ENCODE data around the gene NFILZ. TPM values are rescaled to one million over a fixed set of nuclear protein-coding genes. Genes with fewer than 3 reads are reported as not detected.
"Not testable (repeated sequence)": the region's sequence is repeated elsewhere in the genome, so short reads cannot be mapped to it uniquely, and the experiment has no call there.

The NFILZ gene
- total RNA-seq, 1 donor = not detected

DNA sequence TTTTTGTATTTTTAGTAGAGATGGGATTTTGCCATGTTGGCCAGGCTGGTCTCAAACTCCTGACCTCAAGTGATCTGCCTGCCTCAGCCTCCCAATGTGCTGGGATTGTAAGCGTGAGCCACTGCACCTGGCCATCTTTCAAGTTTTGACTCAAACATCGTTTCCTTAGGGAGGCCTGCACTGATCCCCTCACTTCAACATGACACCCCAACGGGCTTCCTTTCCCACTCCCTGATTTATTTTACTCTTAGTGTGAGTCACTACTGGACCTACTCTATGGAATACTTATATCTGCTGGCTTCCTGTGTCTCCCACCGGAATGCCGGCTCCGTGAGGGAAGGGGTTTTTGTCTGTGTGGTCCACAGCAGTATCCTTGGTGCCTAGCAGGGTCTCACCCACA lies 15.4 kb upstream of the NFILZ start:
- H3K4me2 ChIP-seq (ENCODE audit: insufficient read depth, low read length) = peak overlapping the region; percentile 59
- peak overlapping the region; percentile 18 for H2AFZ ChIP-seq (ENCODE audit: low read length)
- H3K36me3 ChIP-seq (ENCODE audit: insufficient read depth, low read length) = no peaks in the 10 kb centered on the region
- DNase-seq (ENCODE audit: insufficient read length, low spot score, missing footprints) = no peak
- no peaks in the 10 kb centered on the region for H3K79me2 ChIP-seq (ENCODE audit: insufficient read depth, low read length)
- no peak for TF ChIP-seq CTCF (IDR thresholded peaks at IDR 0.05; ENCODE audit: extremely low read depth, low read depth, low read length)
- no peak overlapping the region for H3K4me3 ChIP-seq (ENCODE audit: insufficient read depth, low read length)
- peaks cover 6% of the 10 kb centered on the region for H3K4me1 ChIP-seq (ENCODE audit: insufficient read depth, low read length)
- H4K20me1 ChIP-seq (ENCODE audit: insufficient read depth, low read length) = no peaks in the 10 kb centered on the region
- H3K9me3 ChIP-seq (ENCODE audit: low read depth, low read length) = no peaks in the 10 kb centered on the region
- no peaks in the 10 kb centered on the region for H3K27me3 ChIP-seq (ENCODE audit: insufficient read depth, low read length)
- no peak overlapping the region for H3K27ac ChIP-seq (ENCODE audit: low read depth, low read length)

DNA sequence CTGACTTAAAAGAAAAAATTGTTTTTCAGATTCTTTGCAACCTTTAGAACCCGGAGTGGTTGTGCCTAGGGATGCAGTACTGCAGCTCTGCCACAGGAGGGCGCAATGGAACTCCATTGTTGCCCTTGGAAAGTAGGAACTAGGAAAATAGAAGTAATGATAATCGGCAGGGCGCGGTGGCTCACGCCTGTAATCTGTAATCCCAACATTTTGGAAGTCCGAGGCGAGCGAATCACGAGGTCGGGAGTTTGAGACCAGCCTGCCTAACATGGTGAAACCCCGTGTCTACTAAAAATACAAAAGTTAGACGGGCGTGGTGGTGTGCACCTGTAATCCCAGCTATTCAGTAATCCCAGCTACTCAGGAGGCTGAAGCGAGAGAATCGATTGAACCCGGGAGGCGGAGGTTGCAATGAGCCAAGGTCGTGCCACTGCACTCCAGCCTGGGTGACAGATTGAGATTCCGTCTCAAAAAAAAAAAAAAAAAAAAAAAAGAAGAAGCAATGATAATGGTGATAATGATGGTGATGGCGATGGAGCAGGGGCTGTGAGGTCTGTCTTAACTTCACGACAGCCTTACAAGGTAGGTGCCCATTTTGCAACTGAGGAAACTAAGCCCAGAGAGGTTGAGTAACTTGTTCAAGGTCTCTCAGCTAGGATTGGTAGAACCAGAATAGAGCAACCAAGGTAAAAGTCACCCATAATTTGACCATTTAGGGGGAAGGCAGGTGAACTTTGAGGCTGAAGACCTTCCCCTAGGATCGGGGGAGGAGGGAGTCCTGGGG lies 14.4 kb upstream of the NFILZ start:
- Histone ChIP-seq H3K27ac (ENCODE audit: low read depth, low read length) (no peak overlapping the region), H3K27me3 (ENCODE audit: insufficient read depth, low read length) (no peaks in the 10 kb centered on the region), H4K20me1 (ENCODE audit: insufficient read depth, low read length) (no peaks in the 10 kb centered on the region), H3K4me3 (ENCODE audit: insufficient read depth, low read length) (no peak overlapping the region), H3K36me3 (ENCODE audit: insufficient read depth, low read length) (no peaks in the 10 kb centered on the region), H3K79me2 (ENCODE audit: insufficient read depth, low read length) (no peaks in the 10 kb centered on the region), H3K4me1 (ENCODE audit: insufficient read depth, low read length) (peaks cover 5% of the 10 kb centered on the region), H2AFZ (ENCODE audit: low read length) (no peak overlapping the region), H3K4me2 (ENCODE audit: insufficient read depth, low read length) (no peak overlapping the region), H3K9me3 (ENCODE audit: low read depth, low read length) (no peaks in the 10 kb centered on the region)
- peak; percentile 94 for TF ChIP-seq CTCF (IDR thresholded peaks at IDR 0.05; ENCODE audit: extremely low read depth, low read depth, low read length)
- DNase-seq (ENCODE audit: insufficient read length, low spot score, missing footprints) = peak; percentile 93

- H3K4me1 ChIP-seq (ENCODE audit: insufficient read depth, low read length) = peaks cover 5% of the 10 kb centered on the region
- no peak overlapping the region for H3K4me3 ChIP-seq (ENCODE audit: insufficient read depth, low read length)
- no peaks in the 10 kb centered on the region for H3K36me3 ChIP-seq (ENCODE audit: insufficient read depth, low read length)
- TF ChIP-seq CTCF (IDR thresholded peaks at IDR 0.05; ENCODE audit: extremely low read depth, low read depth, low read length) = no peak
- H4K20me1 ChIP-seq (ENCODE audit: insufficient read depth, low read length) = no peaks in the 10 kb centered on the region
- no peaks in the 10 kb centered on the region for H3K9me3 ChIP-seq (ENCODE audit: low read depth, low read length)
- H3K27ac ChIP-seq (ENCODE audit: low read depth, low read length) = no peak overlapping the region
- no peak overlapping the region for H3K4me2 ChIP-seq (ENCODE audit: insufficient read depth, low read length)
- DNase-seq (ENCODE audit: insufficient read length, low spot score, missing footprints) = no peak
- no peak overlapping the region for H2AFZ ChIP-seq (ENCODE audit: low read length)
- H3K79me2 ChIP-seq (ENCODE audit: insufficient read depth, low read length) = no peaks in the 10 kb centered on the region
- H3K27me3 ChIP-seq (ENCODE audit: insufficient read depth, low read length) = no peaks in the 10 kb centered on the region
Observed at GRCh38 chr19:8616861-8617260, 13.6 kb upstream of the NFILZ start.

- H2AFZ ChIP-seq (ENCODE audit: low read length); H3K9me3 ChIP-seq (ENCODE audit: low read depth, low read length); H3K4me1 ChIP-seq (ENCODE audit: insufficient read depth, low read length); H3K4me2 ChIP-seq (ENCODE audit: insufficient read depth, low read length); H3K27me3 ChIP-seq (ENCODE audit: insufficient read depth, low read length); DNase-seq (ENCODE audit: insufficient read length, low spot score, missing footprints); H3K27ac ChIP-seq (ENCODE audit: low read depth, low read length); H4K20me1 ChIP-seq (ENCODE audit: insufficient read depth, low read length); H3K4me3 ChIP-seq (ENCODE audit: insufficient read depth, low read length); H3K79me2 ChIP-seq (ENCODE audit: insufficient read depth, low read length); H3K36me3 ChIP-seq (ENCODE audit: insufficient read depth, low read length): not testable (repeated sequence)
Observed at GRCh38 chr19:8617325-8617724, 13.1 kb upstream of the NFILZ start.

Measured in osteoblast (primary cell).